Measurements from ENCODE around the gene MAGI2. TPM values are rescaled to one million over a fixed set of nuclear protein-coding genes. Genes with fewer than 3 reads are reported as not detected.

Gene MAGI2
- total and polyA plus RNA-seq, 2 experiments from 2014 or later = 10.4 to 26.4 TPM

DNA sequence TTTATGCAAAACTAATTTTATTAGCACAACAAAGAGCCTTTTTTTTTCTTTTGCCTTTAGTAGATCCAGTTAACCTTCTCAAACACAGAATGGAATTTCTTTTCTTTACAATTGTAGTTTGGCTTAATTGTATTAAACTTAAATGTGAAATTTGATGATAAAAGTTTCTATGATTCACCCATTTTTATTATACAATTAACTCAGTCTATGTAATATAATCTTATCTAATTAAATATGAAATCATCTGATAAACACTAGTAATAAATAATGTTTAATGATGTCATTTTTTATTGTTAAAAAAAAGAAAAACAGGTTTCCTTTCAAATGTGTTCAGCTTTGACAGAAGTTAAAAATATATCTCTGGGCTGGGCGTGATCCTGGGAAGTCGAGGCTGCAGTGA, 1095.8 kb downstream of the MAGI2 start (continued):
- TF ChIP-seq, protein P1, sequence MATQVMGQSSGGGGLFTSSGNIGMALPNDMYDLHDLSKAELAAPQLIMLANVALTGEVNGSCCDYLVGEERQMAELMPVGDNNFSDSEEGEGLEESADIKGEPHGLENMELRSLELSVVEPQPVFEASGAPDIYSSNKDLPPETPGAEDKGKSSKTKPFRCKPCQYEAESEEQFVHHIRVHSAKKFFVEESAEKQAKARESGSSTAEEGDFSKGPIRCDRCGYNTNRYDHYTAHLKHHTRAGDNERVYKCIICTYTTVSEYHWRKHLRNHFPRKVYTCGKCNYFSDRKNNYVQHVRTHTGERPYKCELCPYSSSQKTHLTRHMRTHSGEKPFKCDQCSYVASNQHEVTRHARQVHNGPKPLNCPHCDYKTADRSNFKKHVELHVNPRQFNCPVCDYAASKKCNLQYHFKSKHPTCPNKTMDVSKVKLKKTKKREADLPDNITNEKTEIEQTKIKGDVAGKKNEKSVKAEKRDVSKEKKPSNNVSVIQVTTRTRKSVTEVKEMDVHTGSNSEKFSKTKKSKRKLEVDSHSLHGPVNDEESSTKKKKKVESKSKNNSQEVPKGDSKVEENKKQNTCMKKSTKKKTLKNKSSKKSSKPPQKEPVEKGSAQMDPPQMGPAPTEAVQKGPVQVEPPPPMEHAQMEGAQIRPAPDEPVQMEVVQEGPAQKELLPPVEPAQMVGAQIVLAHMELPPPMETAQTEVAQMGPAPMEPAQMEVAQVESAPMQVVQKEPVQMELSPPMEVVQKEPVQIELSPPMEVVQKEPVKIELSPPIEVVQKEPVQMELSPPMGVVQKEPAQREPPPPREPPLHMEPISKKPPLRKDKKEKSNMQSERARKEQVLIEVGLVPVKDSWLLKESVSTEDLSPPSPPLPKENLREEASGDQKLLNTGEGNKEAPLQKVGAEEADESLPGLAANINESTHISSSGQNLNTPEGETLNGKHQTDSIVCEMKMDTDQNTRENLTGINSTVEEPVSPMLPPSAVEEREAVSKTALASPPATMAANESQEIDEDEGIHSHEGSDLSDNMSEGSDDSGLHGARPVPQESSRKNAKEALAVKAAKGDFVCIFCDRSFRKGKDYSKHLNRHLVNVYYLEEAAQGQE (IDR thresholded peaks at IDR 0.05; ENCODE audit: unreplicated experiment) = no peak
- TF ChIP-seq ZNF114 (CRISPR knock-in tag; IDR thresholded peaks at IDR 0.05) = no peak
- TF ChIP-seq EZH2 (IDR thresholded peaks at IDR 0.05; ENCODE audit: low read depth, unreplicated experiment) = no peak

DNA sequence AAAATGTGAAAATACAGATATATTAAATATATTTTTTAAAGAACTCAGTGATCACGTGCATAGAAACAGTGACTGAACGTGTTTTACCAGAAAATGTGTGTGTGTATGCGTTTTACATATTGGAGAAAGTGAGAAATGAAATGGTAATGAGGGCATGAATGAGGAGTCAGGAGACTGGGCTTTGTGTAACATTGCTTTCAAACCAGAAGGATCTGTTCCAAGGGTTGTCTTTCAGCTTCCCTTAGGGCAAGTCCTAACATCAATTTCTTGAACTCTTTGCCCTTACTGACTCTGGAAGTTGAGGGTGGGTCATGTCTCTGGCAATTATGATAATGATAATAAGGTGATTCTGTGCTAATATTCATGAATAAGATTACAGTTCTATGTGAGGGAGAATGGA, 1097.6 kb downstream of the MAGI2 start:
- H3K27me3 ChIP-seq (ENCODE audit: insufficient read depth) = no peaks in the 10 kb centered on the region
- no peak overlapping the region for H3K4me2 ChIP-seq
- H3F3A ChIP-seq (replicated peaks; ENCODE audit: low read depth) = no peaks in the 10 kb centered on the region
- no peaks in the 10 kb centered on the region for H3K36me3 Mint-ChIP-seq (ENCODE audit: low read depth)
- 0 out of 2 replicates have a peak, but pooled peaks cover 5% of the 10 kb centered on the region for H3K9me2 ChIP-seq (ENCODE audit: insufficient read depth)
- no peak overlapping the region for H3K4me3 ChIP-seq
- H3K4me1 Mint-ChIP-seq = peaks cover 18% of the 10 kb centered on the region
- H2AFZ ChIP-seq = no peak overlapping the region
- H3K27me3 Mint-ChIP-seq (ENCODE audit: insufficient read depth, low read depth, poor library complexity) = no peaks in the 10 kb centered on the region
- H3K27ac Mint-ChIP-seq = no peak overlapping the region
- no peaks in the 10 kb centered on the region for H3K79me2 ChIP-seq (replicated peaks; ENCODE audit: insufficient read depth)
- no peak for DNase-seq (ENCODE audit: low spot score)
- no peaks in the 10 kb centered on the region for H3K36me3 ChIP-seq (ENCODE audit: insufficient read depth)
- ATAC-seq = no peak
- H3K27ac ChIP-seq (ENCODE audit: low read depth) = no peak overlapping the region
- H3K4me1 ChIP-seq (ENCODE audit: insufficient read depth) = peaks cover 20% of the 10 kb centered on the region; the same call in 1 of the 2 replicates
- H4K20me1 ChIP-seq (replicated peaks; ENCODE audit: insufficient read depth) = no peaks in the 10 kb centered on the region
- no peak overlapping the region for H3K4me3 Mint-ChIP-seq
- H3K9me3 Mint-ChIP-seq = no peaks in the 10 kb centered on the region
- TF ChIP-seq, protein P2, sequence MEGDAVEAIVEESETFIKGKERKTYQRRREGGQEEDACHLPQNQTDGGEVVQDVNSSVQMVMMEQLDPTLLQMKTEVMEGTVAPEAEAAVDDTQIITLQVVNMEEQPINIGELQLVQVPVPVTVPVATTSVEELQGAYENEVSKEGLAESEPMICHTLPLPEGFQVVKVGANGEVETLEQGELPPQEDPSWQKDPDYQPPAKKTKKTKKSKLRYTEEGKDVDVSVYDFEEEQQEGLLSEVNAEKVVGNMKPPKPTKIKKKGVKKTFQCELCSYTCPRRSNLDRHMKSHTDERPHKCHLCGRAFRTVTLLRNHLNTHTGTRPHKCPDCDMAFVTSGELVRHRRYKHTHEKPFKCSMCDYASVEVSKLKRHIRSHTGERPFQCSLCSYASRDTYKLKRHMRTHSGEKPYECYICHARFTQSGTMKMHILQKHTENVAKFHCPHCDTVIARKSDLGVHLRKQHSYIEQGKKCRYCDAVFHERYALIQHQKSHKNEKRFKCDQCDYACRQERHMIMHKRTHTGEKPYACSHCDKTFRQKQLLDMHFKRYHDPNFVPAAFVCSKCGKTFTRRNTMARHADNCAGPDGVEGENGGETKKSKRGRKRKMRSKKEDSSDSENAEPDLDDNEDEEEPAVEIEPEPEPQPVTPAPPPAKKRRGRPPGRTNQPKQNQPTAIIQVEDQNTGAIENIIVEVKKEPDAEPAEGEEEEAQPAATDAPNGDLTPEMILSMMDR (conservative IDR thresholded peaks at IDR 0.05; ENCODE audit: low read depth in 2 of 2) = no peak
- TF ChIP-seq, protein P3, sequence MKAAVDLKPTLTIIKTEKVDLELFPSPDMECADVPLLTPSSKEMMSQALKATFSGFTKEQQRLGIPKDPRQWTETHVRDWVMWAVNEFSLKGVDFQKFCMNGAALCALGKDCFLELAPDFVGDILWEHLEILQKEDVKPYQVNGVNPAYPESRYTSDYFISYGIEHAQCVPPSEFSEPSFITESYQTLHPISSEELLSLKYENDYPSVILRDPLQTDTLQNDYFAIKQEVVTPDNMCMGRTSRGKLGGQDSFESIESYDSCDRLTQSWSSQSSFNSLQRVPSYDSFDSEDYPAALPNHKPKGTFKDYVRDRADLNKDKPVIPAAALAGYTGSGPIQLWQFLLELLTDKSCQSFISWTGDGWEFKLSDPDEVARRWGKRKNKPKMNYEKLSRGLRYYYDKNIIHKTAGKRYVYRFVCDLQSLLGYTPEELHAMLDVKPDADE (IDR thresholded peaks at IDR 0.05) = no peak
- TF ChIP-seq, protein P1 (IDR thresholded peaks at IDR 0.05; ENCODE audit: unreplicated experiment) = no peak
- TF ChIP-seq JUNB (IDR thresholded peaks at IDR 0.05; ENCODE audit: unreplicated experiment) = no peak
- no peak for TF ChIP-seq ZNF331 (CRISPR knock-in tag; IDR thresholded peaks at IDR 0.05; ENCODE audit: low read depth)
- TF ChIP-seq CREB1 (CRISPR knock-in tag; IDR thresholded peaks at IDR 0.05; ENCODE audit: low read depth) = no peak
